ENCODE results near the gene SYNE1.
"Not testable (repeated sequence)": the region's sequence is repeated elsewhere in the genome, so short reads cannot be mapped to it uniquely, and the experiment has no call there.

Gene SYNE1

DNA sequence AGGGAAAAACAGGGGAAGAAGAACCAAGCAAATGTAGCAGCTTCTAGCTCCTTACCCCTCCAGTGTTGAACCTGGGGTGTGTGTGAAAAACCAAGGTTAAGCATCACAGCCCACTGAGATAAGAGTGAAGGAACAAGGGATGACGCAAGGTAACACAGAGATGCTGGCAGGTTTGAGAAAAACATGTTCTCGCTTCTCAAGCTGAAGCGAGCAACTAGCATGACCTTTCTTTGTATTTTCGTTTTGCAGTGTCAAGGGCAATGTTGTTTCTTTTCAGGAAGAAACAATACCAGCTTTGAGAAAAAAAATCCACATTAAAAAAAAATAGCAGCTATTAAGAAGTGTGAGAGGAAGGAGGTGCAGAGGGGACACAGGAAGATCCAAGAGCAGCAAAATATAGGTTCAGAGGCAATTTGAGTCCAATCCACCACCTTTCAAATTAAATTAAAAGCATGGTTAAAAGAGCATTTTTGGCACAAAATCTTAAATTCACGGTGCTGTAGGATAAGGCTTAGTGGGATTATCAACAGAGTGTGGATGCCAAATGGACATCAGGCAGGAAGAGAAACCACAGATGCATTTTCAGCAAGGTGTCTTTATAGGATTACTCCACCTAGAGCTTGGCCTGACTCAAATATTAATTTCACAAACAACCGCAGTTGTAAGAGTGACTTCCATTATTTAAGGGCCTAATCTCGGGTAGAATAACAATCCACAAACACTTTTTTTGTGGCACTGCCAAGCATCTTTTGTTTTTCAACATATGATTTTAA, 70.9 kb downstream of the SYNE1 start:
- no peak for DNase-seq
- TF ChIP-seq POLR2A (IDR thresholded peaks at IDR 0.05; ENCODE audit: low read length) (no peak), GATA1 (IDR thresholded peaks at IDR 0.05; ENCODE audit: low read depth, low read length) (no peak)

DNA sequence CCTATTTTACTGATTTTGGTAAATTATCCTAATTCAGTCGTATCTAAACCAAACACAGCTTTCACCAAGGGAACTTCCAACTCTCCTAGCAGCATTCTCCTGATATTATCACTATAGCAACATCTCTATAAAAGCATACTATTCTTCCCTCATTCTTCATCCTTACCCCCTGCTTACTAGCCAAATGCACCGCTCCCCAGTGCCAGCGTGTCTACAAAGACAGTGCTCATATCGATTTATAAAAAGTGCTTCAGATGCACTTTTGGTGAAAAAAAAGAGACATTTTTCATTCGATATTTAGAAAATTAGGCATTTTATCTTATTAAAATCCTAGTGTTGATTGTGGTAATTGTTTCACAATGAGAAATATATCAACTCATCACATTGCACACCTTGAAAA, 74.0 kb downstream of the SYNE1 start:
- no peak for DNase-seq
- TF ChIP-seq POLR2A (IDR thresholded peaks at IDR 0.05; ENCODE audit: low read length) (no peak), GATA1 (IDR thresholded peaks at IDR 0.05; ENCODE audit: low read depth, low read length) (no peak)

DNA sequence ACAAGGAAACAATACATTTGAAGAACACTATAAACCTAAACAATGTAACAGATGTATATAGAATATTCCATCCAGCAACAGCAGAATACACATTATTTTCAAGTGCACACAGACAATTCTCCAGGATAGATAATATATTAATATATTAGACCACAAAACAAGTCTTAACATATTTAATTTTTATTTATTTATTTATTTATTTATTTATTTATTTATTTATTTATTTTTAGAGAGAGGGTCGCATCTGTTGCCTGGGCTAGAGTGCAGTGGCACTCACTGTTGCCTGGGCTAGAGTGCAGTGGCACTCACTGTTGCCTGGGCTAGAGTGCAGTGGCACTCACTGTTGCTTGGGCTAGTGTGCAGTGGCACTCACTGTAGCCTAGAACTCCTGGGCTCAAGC, 78.4 kb downstream of the SYNE1 start:
- not testable (repeated sequence) for DNase-seq

DNA sequence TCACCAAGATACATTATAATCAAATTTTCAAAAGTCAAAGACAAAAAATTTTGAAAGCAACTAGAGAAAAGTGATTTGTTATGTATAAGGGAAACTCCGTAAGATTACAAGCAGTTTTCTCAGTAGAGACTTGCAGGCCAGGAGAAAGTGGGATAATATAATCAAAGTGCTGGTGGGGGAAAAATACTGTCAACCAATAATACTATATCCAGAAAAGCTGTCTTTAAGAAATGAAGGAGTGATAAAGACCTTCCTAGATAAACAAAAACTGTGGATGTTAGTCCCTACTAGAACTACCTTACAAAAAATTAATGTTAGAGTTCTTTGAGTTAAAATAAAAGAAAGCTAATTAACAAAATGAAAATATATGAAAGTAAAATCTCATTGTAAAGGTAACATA, 79.7 kb downstream of the SYNE1 start:
- no peak for TF ChIP-seq GATA1 (IDR thresholded peaks at IDR 0.05; ENCODE audit: low read depth, low read length)
- TF ChIP-seq POLR2A (IDR thresholded peaks at IDR 0.05; ENCODE audit: low read length), result no peak
- DNase-seq, result no peak

DNA sequence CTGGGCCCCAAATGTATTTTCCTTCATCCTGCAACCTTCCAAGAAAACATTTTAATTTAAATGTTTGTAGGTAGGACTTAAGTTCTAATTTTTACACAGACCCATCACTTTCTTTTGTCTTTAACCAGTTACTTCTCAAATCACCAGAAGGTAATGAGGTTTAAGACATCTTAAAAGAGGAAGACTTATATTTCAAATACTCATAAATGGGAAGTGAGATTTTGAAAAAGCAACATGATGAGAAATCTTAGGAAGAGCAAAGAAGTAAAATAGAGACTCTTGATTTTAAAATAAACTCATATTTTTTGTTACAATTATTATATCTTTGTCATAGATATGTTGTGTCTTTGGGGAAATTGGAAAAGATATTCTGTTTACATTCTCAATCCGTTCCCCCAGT, 82.3 kb downstream of the SYNE1 start:
- DNase-seq, result no peak

DNA sequence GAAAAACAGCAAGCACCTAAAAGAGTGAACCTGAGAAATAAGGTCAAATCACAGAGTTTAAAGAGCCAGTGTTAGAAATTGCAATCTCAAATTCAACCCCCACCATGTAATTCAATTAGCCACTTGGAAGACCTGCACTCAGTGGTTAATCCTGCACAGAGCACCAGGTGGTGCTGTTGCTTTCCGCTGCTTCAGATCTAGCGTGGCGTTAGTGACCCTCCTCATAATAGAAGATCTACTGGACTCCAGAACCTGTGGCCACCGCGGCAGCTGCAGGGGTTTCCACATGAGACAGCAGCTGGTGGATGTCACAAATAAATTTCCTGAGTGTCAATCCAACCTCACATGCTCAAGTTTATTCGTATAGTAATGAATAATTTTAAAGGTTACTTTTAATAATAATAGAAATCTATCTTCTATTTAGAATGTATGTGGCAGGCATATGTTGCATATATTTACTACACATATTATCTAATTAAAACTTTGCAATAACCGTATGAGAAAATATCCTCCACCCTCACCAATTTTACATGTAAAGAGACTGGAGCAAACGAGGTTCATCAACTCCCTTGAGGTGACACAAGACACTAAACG, 84.4 kb downstream of the SYNE1 start:
- TF ChIP-seq POLR2A (IDR thresholded peaks at IDR 0.05; ENCODE audit: low read length) (no peak), GATA1 (IDR thresholded peaks at IDR 0.05; ENCODE audit: low read depth, low read length) (no peak)
- peak; percentile 34 to 55 for DNase-seq

More for the DNA sequence above, 82.3 kb downstream of the SYNE1 start:
- no peak for TF ChIP-seq GATA1 (IDR thresholded peaks at IDR 0.05; ENCODE audit: low read depth, low read length)
- TF ChIP-seq POLR2A (IDR thresholded peaks at IDR 0.05; ENCODE audit: low read length), result no peak

DNA sequence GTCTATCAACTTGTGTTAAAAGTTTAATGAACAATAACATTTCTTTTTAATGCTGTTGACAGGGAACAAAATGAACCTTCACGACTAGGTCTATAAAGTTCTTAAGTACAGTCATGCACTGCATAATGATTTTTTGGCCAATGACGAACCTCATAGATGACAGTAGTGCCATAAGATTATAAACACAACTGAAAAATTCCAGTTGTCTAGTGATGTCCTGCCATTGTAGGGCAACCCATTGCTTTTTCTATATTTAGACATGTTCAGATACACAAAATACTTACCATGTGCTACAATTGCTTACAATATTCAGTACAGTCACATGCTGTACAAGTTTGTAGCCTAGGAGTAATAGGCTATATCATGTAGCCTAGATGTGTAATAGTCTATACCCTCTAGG, 93.6 kb downstream of the SYNE1 start:
- TF ChIP-seq GATA1 (IDR thresholded peaks at IDR 0.05; ENCODE audit: low read depth, low read length) (no peak), POLR2A (IDR thresholded peaks at IDR 0.05; ENCODE audit: low read length) (no peak)

DNA sequence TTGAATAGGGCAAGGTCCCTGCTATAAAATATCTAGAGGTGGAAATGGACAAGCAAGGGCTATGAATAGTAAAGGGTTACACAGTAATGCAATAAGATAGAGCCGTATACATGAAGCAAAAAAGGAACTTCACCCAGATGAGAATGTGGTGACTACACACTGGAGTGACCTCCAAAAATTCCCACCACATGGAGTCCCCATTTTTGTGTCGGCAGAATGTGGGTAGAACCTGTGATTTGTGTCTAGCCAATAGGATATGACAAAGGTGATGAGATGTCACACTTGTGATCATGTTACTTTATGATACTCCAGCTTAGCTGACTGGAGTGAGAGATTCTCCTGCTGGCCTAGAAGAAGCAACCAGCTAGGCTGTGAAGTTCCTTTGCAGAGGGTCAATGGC, 96.8 kb downstream of the SYNE1 start:
- TF ChIP-seq GATA1 (IDR thresholded peaks at IDR 0.05; ENCODE audit: low read depth, low read length) (no peak), POLR2A (IDR thresholded peaks at IDR 0.05; ENCODE audit: low read length) (no peak)
- no peak for DNase-seq

More for the DNA sequence above, 93.6 kb downstream of the SYNE1 start:
- no peak for DNase-seq

DNA sequence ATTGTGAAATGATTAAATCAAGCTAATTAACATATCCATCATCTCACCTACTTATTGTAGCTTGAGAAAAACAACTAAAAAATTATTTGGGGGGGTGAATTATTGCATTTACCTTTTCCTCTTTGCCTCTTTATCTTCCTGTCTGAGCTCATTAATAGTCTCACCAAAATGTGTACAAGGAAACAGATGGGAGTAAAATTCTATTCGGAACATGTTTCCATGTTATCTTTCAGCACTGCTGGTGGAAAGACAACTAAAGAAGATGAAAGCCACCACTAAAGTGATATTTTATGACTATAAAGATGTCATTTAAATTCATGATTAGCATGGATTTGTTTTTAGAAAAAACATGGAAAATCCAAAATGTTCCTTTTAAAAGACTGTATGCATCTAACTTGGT, 102.6 kb downstream of the SYNE1 start:
- TF ChIP-seq GATA1 (IDR thresholded peaks at IDR 0.05; ENCODE audit: low read depth, low read length) (no peak), POLR2A (IDR thresholded peaks at IDR 0.05; ENCODE audit: low read length) (no peak)
- DNase-seq, result no peak

DNA sequence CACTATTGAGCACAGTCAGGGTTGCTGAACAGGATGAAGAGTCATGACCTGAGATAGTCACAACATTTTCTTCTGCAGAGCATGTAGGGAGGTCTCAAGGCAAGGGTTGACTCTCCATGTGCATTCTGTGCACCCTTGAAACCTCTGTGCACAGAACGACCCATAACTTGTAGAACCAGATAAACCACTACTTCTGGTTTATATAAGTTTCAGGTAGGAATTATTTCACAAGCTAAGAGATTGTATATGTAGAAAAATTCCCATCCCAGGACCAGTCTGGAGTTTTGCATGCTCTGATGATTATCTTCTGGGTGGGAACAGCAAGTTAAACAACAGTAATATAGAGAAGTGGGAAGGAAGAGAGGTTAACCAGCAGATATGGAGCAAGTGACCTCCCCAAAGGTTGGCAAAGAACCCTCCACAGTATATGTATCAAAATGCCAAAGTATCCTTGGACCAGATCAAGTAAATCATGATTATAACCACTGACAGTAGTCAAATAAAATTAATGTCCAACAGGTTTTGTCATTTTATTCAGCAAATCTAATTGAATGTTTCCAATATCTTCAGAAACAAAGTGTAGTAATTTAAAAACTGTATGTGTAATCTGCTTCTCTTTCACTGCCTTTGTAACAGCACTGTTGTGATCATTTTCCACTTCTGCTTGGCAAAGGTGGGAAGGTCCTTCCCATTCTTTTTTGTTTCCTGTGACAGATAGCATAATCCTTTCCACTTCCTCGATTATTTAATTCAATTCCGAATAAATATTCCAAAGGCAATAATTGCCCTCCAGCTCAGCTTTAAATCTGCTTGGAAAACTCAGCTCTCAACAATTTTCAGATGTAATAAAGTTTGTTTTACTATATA, 104.4 kb downstream of the SYNE1 start:
- TF ChIP-seq GATA1 (IDR thresholded peaks at IDR 0.05; ENCODE audit: low read depth, low read length) (no peak), POLR2A (IDR thresholded peaks at IDR 0.05; ENCODE audit: low read length) (no peak)
- no peak for DNase-seq

DNA sequence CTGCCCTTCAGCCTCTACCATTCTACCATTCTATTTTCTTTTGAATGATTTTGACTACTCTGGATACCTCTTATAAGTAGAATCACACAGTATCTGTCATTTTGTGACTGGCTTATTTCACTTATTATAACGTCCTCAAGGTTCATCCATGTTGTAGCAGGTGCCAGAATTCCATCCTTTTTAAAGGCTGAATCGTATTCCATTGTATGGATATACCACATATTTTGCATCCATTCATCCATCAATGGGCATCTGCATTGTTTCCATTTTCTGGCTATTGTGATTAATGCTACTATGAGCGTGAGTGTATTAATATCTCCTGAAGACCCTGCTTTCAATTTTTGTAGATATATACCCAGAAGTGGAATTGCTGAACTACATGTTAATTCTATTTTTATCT, 105.5 kb downstream of the SYNE1 start:
- TF ChIP-seq POLR2A (IDR thresholded peaks at IDR 0.05; ENCODE audit: low read length) (no peak), GATA1 (IDR thresholded peaks at IDR 0.05; ENCODE audit: low read depth, low read length) (no peak)

DNA sequence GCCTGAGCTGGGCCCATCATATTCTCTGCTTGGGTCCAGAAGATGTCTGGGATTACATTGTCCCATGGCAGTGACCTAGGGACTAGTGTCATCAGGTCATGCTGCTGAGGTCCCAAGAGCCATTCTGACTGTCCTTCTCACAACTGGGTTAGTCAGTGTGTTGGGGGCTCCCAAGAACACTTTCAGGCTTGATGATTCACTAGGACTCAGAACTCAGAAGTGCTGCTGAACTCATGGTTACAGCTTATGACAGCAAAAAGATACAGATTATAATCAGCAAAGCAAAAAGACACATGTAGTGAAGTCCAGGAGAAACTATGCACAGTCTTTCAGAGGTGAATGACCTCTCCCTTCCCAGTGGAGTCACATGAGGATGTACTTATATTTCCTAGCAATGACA, 107.8 kb downstream of the SYNE1 start:
- TF ChIP-seq POLR2A (IDR thresholded peaks at IDR 0.05; ENCODE audit: low read length), result no peak
- no peak for TF ChIP-seq GATA1 (IDR thresholded peaks at IDR 0.05; ENCODE audit: low read depth, low read length)
- DNase-seq, result no peak

More for the DNA sequence above, 105.5 kb downstream of the SYNE1 start:
- no peak for DNase-seq

DNA sequence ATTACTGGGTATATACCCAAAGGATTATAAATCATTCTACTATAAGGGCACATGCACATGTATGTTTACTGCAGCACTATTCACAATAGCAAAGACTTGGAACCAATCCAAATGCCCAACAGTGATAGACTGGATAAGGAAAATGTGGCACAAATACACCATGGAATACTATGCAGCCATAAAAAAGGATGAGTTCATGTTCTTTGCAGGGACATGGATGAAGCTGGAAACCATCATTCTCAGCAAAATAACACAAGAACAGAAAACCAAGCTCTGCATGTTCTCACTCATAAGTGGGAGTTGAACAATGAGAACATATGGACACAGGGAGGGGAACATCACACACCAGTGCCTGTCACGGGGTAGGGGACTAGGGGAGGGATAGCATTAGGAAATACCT, 123.0 kb downstream of the SYNE1 start:
- DNase-seq, result not testable (repeated sequence)

DNA sequence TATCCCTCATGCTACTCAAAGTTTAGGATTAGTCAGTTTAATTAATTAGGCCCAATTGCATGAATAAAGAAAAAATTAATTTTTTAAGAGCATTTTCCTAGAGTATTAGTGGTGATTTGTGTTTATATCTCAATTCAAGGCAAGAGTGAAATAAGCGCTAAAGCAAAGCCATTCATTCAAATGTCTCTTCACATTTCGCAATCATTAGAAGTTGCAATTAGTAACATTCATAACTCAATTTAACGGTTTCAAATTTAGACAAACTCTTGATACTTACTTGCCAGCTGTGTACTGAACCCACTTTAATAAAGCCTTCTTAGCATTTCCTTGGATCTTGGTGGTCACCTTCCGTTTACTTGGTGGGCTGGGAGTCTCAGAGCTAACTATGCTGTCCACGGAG, 127.2 kb downstream of the SYNE1 start:
- no peak for DNase-seq
- TF ChIP-seq POLR2A (IDR thresholded peaks at IDR 0.05; ENCODE audit: low read length) (no peak), GATA1 (IDR thresholded peaks at IDR 0.05; ENCODE audit: low read depth, low read length) (no peak)

Data from erythroblast (primary cell).